Middle frontal gyrus (tissue), 1 donor: ENCODE results near the gene SIGLEC10.

Source experiments
- DNase-seq: peaks from one replicate; pipeline ENCODE4 v3.0.0-alpha.2; 2015; ENCODE audit warnings: low spot score; ENCODE audit errors: extremely low spot score

Gene SIGLEC10

GRCh38 chr19:51366389-51367254, 50.8 kb downstream of the SIGLEC10 start:
- peak; percentile 96 for DNase-seq

- no peak for DNase-seq
Observed at GRCh38 chr19:51365965-51366388, 51.5 kb downstream of the SIGLEC10 start, which contains the start of gene ETFB. Gene ETFB (minus strand): TSS chr19:51366388. CDS start chr19:51366326, 62 bp downstream.

- DNase-seq, result no peak
Observed at GRCh38 chr19:51365211-51365964, 52.1 kb downstream of the SIGLEC10 start.

GRCh38 chr19:51364200-51365106, 53.0 kb downstream of the SIGLEC10 start:
- DNase-seq, result no peak

GRCh38 chr19:51361239-51361638, 56.2 kb downstream of the SIGLEC10 start:
- no peak for DNase-seq
